SK-N-SH treated with all-trans-retinoic acid at 6 μM for 48 hours (cell line): ENCODE measurements around the gene FZD4.

Source experiments
- ATAC-seq: fragments of 200-7000 bp; cut with Tn5 transposase; 3 replicates; pipeline ENCODE4 v1.9.1; 2020; ENCODE audit warnings: mild to moderate bottlenecking, moderate library complexity
- ARNTL ChIP-seq: fragments of 450-650 bp; formaldehyde crosslinking; IDR thresholded peaks from 2 replicates; pipeline ENCODE4 v1.5.0; 2020; ENCODE audit warnings: low read depth, mild to moderate bottlenecking, moderate library complexity, borderline replicate concordance
- BACH2 ChIP-seq: fragments of 250-450 bp; sonication (Bioruptor Pico); IDR thresholded peaks from 2 replicates; pipeline ENCODE4 v1.9.0; 2021; ENCODE audit warnings: mild to moderate bottlenecking, borderline replicate concordance
- CREB5 ChIP-seq: fragments of 250-450 bp; sonication (Bioruptor Pico); IDR thresholded peaks from 2 replicates; pipeline ENCODE4 v1.5.1; 2020; ENCODE audit warnings: low read depth, mild to moderate bottlenecking, moderate library complexity
- CSDC2 ChIP-seq: fragments of 250-450 bp; sonication (Bioruptor Pico); IDR thresholded peaks from 2 replicates; pipeline ENCODE4 v1.5.0; 2020; ENCODE audit warnings: mild to moderate bottlenecking, moderate library complexity
- GLIS3 ChIP-seq: fragments of 250-450 bp; sonication (Bioruptor Pico); IDR thresholded peaks from 2 replicates; pipeline ENCODE4 v1.5.0; 2020; ENCODE audit warnings: mild to moderate bottlenecking, moderate library complexity
- ISL1 ChIP-seq: fragments of 250-450 bp; sonication (Bioruptor Pico); IDR thresholded peaks from 2 replicates; pipeline ENCODE4 v2.1.2; 2022; ENCODE audit warnings: mild to moderate bottlenecking, moderate library complexity
- PATZ1 ChIP-seq: fragments of 250-450 bp; sonication (Bioruptor Pico); IDR thresholded peaks from 2 replicates; pipeline ENCODE4 v1.8.0; 2020; ENCODE audit warnings: mild to moderate bottlenecking, moderate library complexity, borderline replicate concordance
- POU6F1 ChIP-seq: fragments of 250-450 bp; sonication (Bioruptor Pico); IDR thresholded peaks from 2 replicates; pipeline ENCODE4 v1.8.0; 2021; ENCODE audit warnings: low read depth, mild to moderate bottlenecking, moderate library complexity, borderline replicate concordance
- PPARA ChIP-seq: fragments of 250-450 bp; sonication (Bioruptor Pico); IDR thresholded peaks from 2 replicates; pipeline ENCODE4 v1.5.0; 2020; ENCODE audit warnings: mild to moderate bottlenecking, borderline replicate concordance
- RARB ChIP-seq: fragments of 250-450 bp; sonication (Bioruptor Pico); IDR thresholded peaks from 2 replicates; pipeline ENCODE4 v1.8.0; 2021; ENCODE audit warnings: mild to moderate bottlenecking, moderate library complexity
- SNAI2 ChIP-seq: fragments of 250-450 bp; sonication (Bioruptor Pico); IDR thresholded peaks from 2 replicates; pipeline ENCODE4 v1.5.0; 2020; ENCODE audit warnings: mild to moderate bottlenecking, moderate library complexity
- TCF4 ChIP-seq: fragments of 250-450 bp; sonication (Bioruptor Pico); IDR thresholded peaks from 2 replicates; pipeline ENCODE4 v1.8.0; 2021; ENCODE audit warnings: mild to moderate bottlenecking, moderate library complexity, borderline replicate concordance
- TOX ChIP-seq: fragments of 250-450 bp; sonication (Bioruptor Pico); IDR thresholded peaks from 2 replicates; pipeline ENCODE4 v1.8.0; 2021; ENCODE audit warnings: mild to moderate bottlenecking, moderate library complexity, borderline replicate concordance
- TSHZ2 ChIP-seq: fragments of 250-450 bp; sonication (Bioruptor Pico); IDR thresholded peaks from 2 replicates; pipeline ENCODE4 v1.5.0; 2020; ENCODE audit warnings: mild to moderate bottlenecking, moderate library complexity
- ZC3H10 ChIP-seq: fragments of 250-450 bp; sonication (Bioruptor Pico); IDR thresholded peaks from 2 replicates; pipeline ENCODE4 v1.5.1; 2021; ENCODE audit warnings: mild to moderate bottlenecking, moderate library complexity
- ZFP3 ChIP-seq: fragments of 250-450 bp; sonication (Bioruptor Pico); IDR thresholded peaks from 2 replicates; pipeline ENCODE4 v1.5.0; 2020; ENCODE audit warnings: mild to moderate bottlenecking, moderate library complexity
- ZFP30 ChIP-seq: fragments of 450-650 bp; formaldehyde crosslinking; IDR thresholded peaks from 2 replicates; pipeline ENCODE4 v1.5.0; 2022; ENCODE audit warnings: mild to moderate bottlenecking, moderate library complexity
- ZNF70 ChIP-seq: fragments of 450-650 bp; formaldehyde crosslinking; IDR thresholded peaks from 2 replicates; pipeline ENCODE4 v1.5.0; 2020; ENCODE audit warnings: mild to moderate bottlenecking, moderate library complexity
- ZNF8 ChIP-seq: fragments of 450-650 bp; formaldehyde crosslinking; IDR thresholded peaks from 2 replicates; pipeline ENCODE4 v1.5.0; 2020; ENCODE audit warnings: mild to moderate bottlenecking, moderate library complexity

Gene FZD4

GRCh38 chr11:86923999-86924766 is 31.0 kb downstream of the FZD4 start:
- TF ChIP-seq PPARA, result no peak
- no peak for TF ChIP-seq ARNTL (CRISPR knock-in tag)
- TF ChIP-seq POU6F1, result no peak
- TF ChIP-seq CREB5, result no peak
- no peak for TF ChIP-seq CSDC2 (CRISPR knock-in tag)
- ATAC-seq, result peak; percentile 14; the same call in 1 of the 3 replicates

GRCh38 chr11:86922225-86922624 is 33.0 kb downstream of the FZD4 start:
- ATAC-seq, result no peak
- TF ChIP-seq RARB (CRISPR knock-in tag) (no peak), ZFP30 (CRISPR knock-in tag) (no peak), ZNF70 (CRISPR knock-in tag) (no peak), TCF4 (no peak), ZFP3 (CRISPR knock-in tag) (no peak), POU6F1 (no peak), ZNF8 (CRISPR knock-in tag) (no peak), CSDC2 (CRISPR knock-in tag) (no peak), ZC3H10 (CRISPR knock-in tag) (no peak), TSHZ2 (no peak), ARNTL (CRISPR knock-in tag) (no peak), SNAI2 (CRISPR knock-in tag) (no peak)
- TF ChIP-seq, all 23 proteins: peak for 0

GRCh38 chr11:86919557-86920210 is 35.5 kb downstream of the FZD4 start:
- TF ChIP-seq ARNTL (CRISPR knock-in tag), result no peak
- ATAC-seq, result peak; percentile 74

- TF ChIP-seq ISL1 (CRISPR knock-in tag), result no peak
- TF ChIP-seq ZNF8 (CRISPR knock-in tag), result no peak
- no peak for TF ChIP-seq TCF4
- TF ChIP-seq CSDC2 (CRISPR knock-in tag), result no peak
- no peak for TF ChIP-seq ARNTL (CRISPR knock-in tag)
- TF ChIP-seq TOX (CRISPR knock-in tag), result no peak
- no peak for TF ChIP-seq PATZ1 (CRISPR knock-in tag)
- TF ChIP-seq TSHZ2, result no peak
- TF ChIP-seq ZC3H10 (CRISPR knock-in tag), result no peak
- no peak for TF ChIP-seq PPARA
- no peak for TF ChIP-seq ZNF70 (CRISPR knock-in tag)
- TF ChIP-seq POU6F1, result no peak
- TF ChIP-seq GLIS3 (CRISPR knock-in tag), result no peak
- no peak for TF ChIP-seq BACH2 (CRISPR knock-in tag)
- peak; percentile 6; the same call in 1 of the 3 replicates for ATAC-seq
Measured at GRCh38 chr11:86918973-86919372, 36.2 kb downstream of the FZD4 start.
